Activated CD4-positive, alpha-beta T cell treated with anti-CD3 and anti-CD28 coated beads, Interleukin-2, amount 50 U/mL, for 24 hours (primary cell): Measurements from ENCODE around the gene PRDM8.
"Not testable (repeated sequence)": the region's sequence is repeated elsewhere in the genome, so short reads cannot be mapped to it uniquely, and the experiment has no call there.

Experiments
- DNase-seq, 2 donors: peaks; one replicate each; pipeline ENCODE4 v3.0.0-alpha.2; 2020; ENCODE audit warnings: low read depth in 1 of 2, low spot score in 1 of 2

PRDM8 gene

DNA sequence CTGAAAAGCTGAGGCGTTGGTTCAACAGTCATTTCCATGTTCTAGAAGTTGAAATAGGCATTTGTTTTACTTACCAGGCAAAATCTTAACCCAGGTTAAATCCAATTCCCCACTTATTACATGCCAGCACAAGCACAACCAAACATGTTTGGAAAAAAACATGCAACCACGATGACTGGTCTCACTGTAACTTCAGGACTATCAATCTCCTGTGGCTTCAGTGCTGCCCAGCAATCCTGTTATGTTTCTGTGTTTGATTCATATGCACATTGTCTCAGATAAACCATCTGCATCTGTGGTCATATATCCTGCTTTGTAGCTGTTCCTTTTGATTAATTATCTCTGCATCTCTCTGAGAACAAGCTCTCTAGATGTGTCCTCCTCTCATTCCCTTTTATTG is 28.3 kb downstream of the PRDM8 start:
- DNase-seq, result no peak

DNA sequence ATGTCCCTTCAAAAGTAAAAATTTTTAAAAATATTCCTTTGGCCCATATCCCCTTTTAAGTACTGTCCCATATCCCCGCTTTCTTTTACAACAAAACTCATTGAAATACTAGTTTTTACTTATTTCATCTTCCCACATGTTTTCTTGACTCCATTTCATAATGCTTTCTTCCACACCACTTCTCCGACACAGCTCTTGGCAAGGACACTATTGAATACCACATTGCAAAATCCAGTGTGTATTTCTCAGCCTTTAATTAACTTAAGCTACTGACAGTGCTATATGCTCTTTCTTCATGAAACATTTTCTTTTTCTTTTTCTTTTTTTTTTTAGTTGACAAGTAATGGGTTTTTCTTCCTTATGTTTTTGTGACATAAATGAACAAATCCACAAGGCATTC is 28.8 kb downstream of the PRDM8 start:
- DNase-seq, result no peak

GRCh38 chr4:80228460-80228859 is 31.2 kb downstream of the PRDM8 start:
- no peak for DNase-seq

DNA sequence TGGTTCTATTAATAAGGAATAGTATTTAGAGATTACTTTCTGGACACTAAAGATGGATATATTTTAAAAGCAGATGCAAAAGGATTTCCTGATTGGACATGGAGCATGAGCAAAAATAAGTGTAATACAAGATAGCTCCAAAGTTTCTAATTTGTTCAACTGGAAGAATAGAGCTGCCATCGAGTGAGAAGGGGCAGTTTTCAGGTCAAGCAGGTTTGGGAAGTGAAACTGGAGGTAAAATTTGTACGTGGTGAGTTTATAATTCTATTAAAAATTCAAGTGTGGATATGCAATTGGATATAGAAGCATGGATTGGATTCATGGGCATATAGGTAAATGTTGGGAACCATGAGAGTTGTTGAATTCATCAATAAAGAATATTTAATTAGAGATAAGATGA is 31.8 kb downstream of the PRDM8 start:
- no peak for DNase-seq

GRCh38 chr4:80229590-80229989 is 32.3 kb downstream of the PRDM8 start:
- no peak for DNase-seq

DNA sequence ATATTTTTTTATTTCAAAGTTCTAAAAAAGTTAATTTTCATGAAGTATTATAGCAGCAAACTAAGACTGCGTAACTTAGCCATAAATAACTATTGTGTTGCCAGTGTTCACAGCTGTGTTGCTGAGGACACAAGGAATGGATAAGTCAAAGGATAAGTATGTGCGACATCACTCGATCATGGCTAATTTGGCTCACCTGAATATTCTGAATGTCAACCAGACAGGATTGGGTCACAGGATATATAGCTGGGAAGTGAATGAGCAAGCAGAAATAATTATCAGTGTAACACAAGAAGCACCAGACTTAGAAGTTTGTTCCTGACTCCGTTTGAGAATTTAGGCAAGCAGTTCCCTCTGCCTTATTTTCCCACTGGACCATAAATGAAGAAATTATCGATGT is 33.9 kb downstream of the PRDM8 start:
- DNase-seq, result no peak

GRCh38 chr4:80232707-80233370 is 35.5 kb downstream of the PRDM8 start:
- DNase-seq, result no peak

DNA sequence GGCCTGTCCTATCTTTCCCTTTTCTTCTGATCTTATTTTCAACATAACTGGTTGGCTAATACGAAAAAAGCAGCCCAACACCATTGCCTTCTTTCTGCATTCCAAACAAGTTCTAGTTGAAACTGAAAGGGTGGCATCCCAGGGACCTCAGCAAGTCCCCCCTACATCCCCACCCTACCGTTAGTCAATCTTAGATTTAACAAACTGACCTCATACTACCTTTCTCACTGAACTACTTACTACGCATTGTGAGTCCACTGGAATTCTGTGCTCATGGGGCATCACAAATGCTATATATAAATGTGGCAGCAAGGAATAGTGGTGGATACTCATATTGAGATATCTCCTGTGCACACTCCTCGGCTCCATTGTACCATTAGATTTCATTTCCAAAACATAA is 36.1 kb downstream of the PRDM8 start:
- DNase-seq, result no peak

DNA sequence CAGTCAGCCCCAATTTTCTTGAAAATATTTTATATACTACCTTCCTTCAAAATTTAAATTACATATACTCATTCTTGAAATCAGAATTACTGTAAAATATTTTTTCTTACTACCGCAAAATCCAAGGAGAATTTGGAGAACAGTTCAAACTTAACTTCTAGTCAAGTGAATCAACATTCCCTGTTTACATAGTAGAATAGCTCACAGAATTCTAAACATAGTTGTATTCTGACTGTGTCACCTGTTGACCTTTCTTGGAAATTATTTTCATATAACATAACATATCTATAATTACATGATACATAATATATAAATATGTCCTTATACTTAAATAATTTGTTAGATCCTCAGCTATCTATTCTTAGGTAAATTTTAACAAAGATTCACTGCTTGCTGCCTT is 38.1 kb downstream of the PRDM8 start:
- DNase-seq, result no peak

DNA sequence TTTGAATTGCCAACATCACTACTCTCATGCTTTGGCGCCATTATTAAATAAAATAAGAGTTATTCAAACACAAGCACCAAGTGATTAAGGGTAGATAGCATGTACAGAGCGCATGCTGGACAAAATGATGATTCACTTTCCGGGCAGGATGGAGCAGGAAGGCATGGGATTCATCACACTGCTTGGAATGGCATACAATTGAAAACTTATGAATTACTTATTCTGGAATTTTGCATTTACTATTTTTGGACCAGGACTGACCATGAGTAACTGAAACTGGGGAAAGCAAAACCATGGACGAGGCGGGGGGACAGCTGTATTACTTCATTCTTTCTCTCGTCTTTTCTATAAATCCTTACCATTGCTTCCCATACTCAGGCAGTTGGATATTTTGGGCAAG is 40.7 kb downstream of the PRDM8 start:
- no peak for DNase-seq

GRCh38 chr4:80239480-80240150 is 42.3 kb downstream of the PRDM8 start:
- DNase-seq, result no peak

DNA sequence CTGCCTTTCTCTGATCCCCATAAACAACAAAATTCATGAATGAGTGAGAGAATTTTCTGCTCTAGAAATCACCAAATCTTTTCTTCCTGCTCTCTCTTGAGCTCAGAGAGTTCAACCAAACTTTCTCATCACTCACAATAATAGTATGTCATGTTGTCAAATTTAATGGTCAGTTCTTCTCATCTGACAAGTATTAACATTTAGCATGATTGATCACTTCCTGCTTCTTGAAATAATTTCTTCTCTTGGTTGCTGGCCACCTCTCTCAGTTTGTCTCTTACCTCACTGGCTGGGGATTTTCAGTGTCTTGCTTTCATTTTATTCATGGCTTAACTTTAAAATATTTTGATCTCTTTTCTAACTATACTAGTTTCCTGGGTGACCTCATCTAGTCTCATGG is 43.7 kb downstream of the PRDM8 start:
- no peak for DNase-seq

GRCh38 chr4:80243274-80244018 is 46.1 kb downstream of the PRDM8 start:
- DNase-seq, result no peak

DNA sequence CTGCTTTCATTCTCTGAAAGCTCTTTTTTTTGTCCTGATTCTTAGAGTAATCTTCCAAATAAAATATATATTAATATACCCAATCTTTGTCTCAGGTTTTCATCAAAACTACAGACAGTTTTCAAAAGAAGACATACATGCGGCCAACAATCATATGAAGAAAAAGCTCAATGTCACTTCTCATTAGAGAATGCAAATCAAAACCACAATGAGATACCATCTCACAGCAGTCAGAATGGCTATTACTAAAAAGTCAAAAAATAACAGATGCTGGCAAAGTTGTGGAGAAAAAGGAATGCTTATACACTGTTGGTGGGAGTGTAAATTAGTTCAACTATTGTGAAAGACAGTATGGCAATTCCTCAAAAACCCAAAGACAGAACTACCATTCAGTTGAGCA is 50.2 kb downstream of the PRDM8 start:
- DNase-seq, result not testable (repeated sequence)

DNA sequence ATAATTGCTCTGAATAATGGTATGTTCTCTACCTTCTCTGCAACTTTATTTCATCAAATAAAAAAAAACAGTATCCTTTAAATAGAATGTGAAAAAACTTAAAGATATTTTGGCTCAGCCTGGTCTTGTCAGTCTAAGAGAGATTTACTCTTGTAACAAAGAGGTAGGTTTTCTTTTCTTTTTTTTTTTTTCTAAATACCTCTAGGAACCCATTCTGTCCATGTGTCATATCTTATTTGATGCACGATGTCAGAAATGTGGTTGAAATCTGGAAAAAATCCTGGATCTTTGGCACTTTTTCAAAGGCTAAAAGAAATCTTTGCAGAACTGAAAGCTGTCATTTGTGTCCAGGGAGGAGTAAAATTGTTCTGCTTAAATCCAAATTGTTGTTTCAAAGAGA is 51.8 kb downstream of the PRDM8 start:
- DNase-seq, result no peak

GRCh38 chr4:80252427-80252826 is 55.1 kb downstream of the PRDM8 start:
- DNase-seq, result no peak

DNA sequence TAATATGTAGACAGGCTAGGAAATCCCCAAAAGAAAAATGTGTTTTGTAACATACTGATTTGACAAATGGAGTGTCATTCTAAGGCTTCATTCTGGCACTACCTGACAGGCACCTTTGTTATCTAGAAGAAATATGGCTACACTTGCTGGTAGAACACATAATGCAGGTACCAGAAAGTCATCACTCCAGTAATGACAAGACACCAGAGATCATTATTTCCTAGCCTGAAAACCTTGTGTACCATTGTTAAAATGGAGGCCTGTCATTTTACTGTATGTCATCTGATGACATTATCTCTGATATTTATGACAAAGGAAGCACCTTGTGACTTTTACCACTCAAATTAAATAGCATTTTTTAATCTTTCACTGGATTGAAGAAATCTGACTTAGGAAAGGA is 55.6 kb downstream of the PRDM8 start:
- DNase-seq, result no peak

GRCh38 chr4:80253510-80253909 is 56.2 kb downstream of the PRDM8 start:
- DNase-seq, result no peak
